Uterus (tissue), 2 donors: ENCODE measurements around the gene TLE4.
A peak's percentile ranks its signal among the peaks of the same experiment; 100 is the strongest.

Source experiments
- POLR2A ChIP-seq, 2 donors: fragments of 450-650 bp; IDR thresholded peaks; one replicate each; pipeline ENCODE4 v1.6.1; 2016; ENCODE audit warnings: antibody characterized with exemption in 2 of 2, mild to moderate bottlenecking in 1 of 2, moderate library complexity in 1 of 2
- TF ChIP-seq, protein P1 (sequence below), 4 experiments: fragments of 200-600 bp in 2 of 4; fragments of 450-650 bp in 2 of 4; sonication (generic) in 2 of 4; IDR thresholded peaks; one replicate each; pipeline ENCODE4 v1.5.1; 2016 to 2019; ENCODE audit warnings: antibody characterized with exemption in 4 of 4, mild to moderate bottlenecking in 2 of 4, moderate library complexity in 1 of 4

DNA sequence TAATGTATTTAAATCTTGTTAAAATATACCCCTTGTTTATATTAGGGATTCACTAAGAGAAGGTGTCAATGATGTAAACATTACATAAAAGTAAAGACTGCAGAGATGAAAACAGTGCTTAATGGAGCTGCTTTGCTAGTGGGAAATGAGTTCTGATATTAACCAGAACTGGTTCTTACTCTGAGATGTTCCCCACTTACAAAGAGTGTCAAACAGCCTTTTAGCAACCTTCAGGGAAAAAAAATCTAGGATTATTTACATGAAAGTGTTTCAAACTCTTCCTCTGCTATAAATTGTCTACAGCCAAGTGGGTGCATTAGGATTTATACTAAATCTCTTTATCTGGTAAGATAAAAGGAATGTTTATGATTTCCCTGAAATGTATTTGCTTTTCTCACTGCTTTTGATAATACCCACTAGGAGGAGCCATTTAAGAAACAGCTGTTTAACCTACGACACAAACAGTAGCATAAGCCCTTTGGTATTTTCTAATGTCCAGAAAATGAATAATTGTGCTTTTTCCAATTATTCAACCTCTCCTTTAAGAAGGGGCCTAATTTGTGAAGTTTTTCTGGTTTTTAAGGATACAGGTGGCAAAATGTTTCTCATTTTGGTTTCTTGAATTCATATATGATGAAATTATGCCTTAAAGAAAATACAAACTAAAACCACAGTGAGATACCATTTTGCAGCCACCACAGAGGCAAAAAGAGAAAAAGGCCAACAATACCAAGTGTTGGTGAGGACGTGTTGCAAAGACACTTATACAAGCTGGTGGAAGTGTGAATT lies 186.3 kb downstream of the TLE4 start:
- TF ChIP-seq, protein P1, sequence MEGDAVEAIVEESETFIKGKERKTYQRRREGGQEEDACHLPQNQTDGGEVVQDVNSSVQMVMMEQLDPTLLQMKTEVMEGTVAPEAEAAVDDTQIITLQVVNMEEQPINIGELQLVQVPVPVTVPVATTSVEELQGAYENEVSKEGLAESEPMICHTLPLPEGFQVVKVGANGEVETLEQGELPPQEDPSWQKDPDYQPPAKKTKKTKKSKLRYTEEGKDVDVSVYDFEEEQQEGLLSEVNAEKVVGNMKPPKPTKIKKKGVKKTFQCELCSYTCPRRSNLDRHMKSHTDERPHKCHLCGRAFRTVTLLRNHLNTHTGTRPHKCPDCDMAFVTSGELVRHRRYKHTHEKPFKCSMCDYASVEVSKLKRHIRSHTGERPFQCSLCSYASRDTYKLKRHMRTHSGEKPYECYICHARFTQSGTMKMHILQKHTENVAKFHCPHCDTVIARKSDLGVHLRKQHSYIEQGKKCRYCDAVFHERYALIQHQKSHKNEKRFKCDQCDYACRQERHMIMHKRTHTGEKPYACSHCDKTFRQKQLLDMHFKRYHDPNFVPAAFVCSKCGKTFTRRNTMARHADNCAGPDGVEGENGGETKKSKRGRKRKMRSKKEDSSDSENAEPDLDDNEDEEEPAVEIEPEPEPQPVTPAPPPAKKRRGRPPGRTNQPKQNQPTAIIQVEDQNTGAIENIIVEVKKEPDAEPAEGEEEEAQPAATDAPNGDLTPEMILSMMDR (IDR thresholded peaks at IDR 0.05): peak in 3 of 4 experiments; percentile 8 to 20 (median 15)
- no peak for TF ChIP-seq POLR2A (IDR thresholded peaks at IDR 0.05)
